ENCODE measurements around the gene PDYN. TPM values are rescaled to one million over a fixed set of nuclear protein-coding genes. Genes with fewer than 3 reads are reported as not detected.

PDYN gene
- polyA plus RNA-seq, 1 experiment: not detected

DNA sequence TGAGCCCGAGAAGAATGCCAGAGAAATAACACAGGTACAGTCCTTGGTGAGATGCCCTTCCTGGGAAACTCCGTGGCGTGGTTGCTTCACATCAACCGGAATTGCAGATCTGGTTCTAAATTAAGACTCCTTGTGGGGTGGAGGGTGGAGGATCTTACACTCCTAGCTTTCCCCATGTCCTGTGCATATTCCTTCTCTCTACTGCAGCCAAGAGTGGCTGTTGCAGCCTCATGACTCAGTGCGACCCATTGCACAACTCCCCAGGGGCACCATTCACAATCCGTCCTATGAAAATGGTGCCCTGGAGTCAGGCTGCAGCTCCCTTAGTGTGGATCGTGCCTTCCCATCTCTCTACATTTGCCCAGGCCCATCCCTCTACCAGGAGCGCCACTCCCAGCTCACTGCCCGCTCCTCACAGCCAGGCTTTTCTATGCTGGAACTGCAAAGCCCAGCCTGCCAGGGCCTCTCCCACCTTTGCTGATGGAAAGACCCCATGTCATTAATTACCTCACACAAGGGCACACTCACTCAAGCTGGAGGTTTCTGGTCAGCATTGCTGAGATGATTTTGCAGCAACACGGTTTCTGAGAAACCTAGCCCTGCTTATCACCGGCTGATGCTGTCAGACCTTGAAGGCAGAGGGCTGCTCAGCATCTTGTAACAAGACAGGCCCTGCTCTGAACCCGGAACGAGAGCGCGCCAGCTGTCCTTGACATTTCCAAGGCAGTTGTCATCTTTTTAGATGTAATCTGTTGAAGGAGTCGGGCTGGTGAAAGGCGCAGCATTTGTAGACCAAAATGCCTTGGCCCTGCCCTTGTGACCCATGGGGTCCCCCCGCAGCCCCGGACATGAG is 58.9 kb downstream of the PDYN start:
- Histone ChIP-seq H3K4me3 (ENCODE audit: low read depth, low read length) (no peak overlapping the region), H3K27me3 (ENCODE audit: control insufficient read depth, insufficient read depth, low read length) (no peaks in the 10 kb centered on the region), H3K9me3 (ENCODE audit: control insufficient read depth, insufficient read depth, low read length) (no peaks in the 10 kb centered on the region), H3K27ac (ENCODE audit: low read depth, low read length) (peak overlapping the region; percentile 25)
- CTCF ChIA-PET: interaction anchor here (0.8 to 1.7 kb wide), 5 partner anchors 30 to 237 kb away, joined by 3 to 7 read pairs (median 4); no protein-coding TSS in a partner anchor
- no peak for DNase-seq (ENCODE audit: low read depth, low spot score)
- TF ChIP-seq CTCF (IDR thresholded peaks at IDR 0.05; ENCODE audit: low read depth, low read length): no peak
- POLR2A ChIA-PET: no interaction called here

DNA sequence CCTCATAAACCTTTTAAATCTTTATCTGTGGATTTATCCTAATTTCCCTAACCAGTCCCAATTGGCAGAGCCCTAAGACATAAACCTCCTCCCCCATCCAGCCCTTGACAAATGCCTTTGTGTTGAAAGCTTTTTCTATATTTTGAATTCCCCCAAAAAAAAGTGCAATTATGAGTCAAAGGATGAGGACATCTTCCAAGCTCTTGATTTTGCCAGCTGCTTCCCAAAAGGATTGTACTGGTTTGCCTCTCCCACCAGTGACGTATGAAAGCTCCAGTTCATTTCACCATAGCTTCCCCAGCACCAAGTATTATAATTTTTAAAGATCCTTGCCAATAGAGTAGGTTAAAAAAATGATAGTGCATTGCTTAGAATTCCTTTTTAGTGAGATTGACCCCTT is 59.7 kb downstream of the PDYN start:
- TF ChIP-seq CTCF (IDR thresholded peaks at IDR 0.05; ENCODE audit: low read depth, low read length): no peak
- Histone ChIP-seq H3K9me3 (ENCODE audit: control insufficient read depth, insufficient read depth, low read length) (no peaks in the 10 kb centered on the region), H3K4me3 (ENCODE audit: low read depth, low read length) (no peak overlapping the region), H3K27me3 (ENCODE audit: control insufficient read depth, insufficient read depth, low read length) (no peaks in the 10 kb centered on the region), H3K27ac (ENCODE audit: low read depth, low read length) (peak overlapping the region; percentile 31)
- CTCF ChIA-PET: interaction anchor here (0.9 to 1.4 kb wide), 2 partner anchors 157 to 238 kb away, joined by 3 to 6 read pairs; no protein-coding TSS in a partner anchor
- POLR2A ChIA-PET: no interaction called here
- DNase-seq (ENCODE audit: low read depth, low spot score): peak; percentile 64

GRCh38 chr20:1933465-1933870 is 60.4 kb downstream of the PDYN start:
- no peak for TF ChIP-seq CTCF (IDR thresholded peaks at IDR 0.05; ENCODE audit: low read depth, low read length)
- no peak overlapping the region for H3K4me3 ChIP-seq (ENCODE audit: low read depth, low read length)
- no peak for DNase-seq (ENCODE audit: low read depth, low spot score)
- no peaks in the 10 kb centered on the region for H3K27me3 ChIP-seq (ENCODE audit: control insufficient read depth, insufficient read depth, low read length)
- H3K9me3 ChIP-seq (ENCODE audit: control insufficient read depth, insufficient read depth, low read length): no peaks in the 10 kb centered on the region
- CTCF ChIA-PET: interaction anchor here (1.4 kb wide), 1 partner anchor 156 kb away, joined by 6 read pairs; no protein-coding TSS in a partner anchor
- POLR2A ChIA-PET: no interaction called here
- H3K27ac ChIP-seq (ENCODE audit: low read depth, low read length): no peak overlapping the region

DNA sequence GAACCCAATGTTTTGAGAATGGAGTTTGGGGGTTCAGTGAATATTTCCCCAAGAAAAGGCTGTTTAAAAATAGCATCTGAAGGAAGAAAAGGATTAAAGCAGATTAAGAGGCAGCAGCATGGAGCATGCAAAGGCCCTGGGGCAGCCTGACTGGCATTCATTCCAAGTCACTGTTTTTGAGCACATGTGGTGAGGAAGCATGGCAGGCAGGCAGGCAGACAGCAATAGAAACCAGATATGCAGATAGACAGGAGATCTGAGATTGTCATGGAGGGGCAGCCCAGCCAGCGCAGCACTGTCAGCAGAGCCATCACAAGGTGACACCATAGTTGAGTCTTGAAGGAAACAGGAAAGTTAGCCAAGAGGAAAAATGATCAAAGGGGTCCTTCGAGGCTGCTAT is 60.9 kb downstream of the PDYN start:
- Histone ChIP-seq H3K9me3 (ENCODE audit: control insufficient read depth, insufficient read depth, low read length) (no peaks in the 10 kb centered on the region), H3K27ac (ENCODE audit: low read depth, low read length) (no peak overlapping the region), H3K27me3 (ENCODE audit: control insufficient read depth, insufficient read depth, low read length) (no peaks in the 10 kb centered on the region), H3K4me3 (ENCODE audit: low read depth, low read length) (no peak overlapping the region)
- POLR2A ChIA-PET: no interaction called here
- DNase-seq (ENCODE audit: low read depth, low spot score): no peak
- TF ChIP-seq CTCF (IDR thresholded peaks at IDR 0.05; ENCODE audit: low read depth, low read length): no peak
- CTCF ChIA-PET: no interaction called here

GRCh38 chr20:1931830-1932229 is 62.0 kb downstream of the PDYN start:
- ChIA-PET POLR2A (no interaction called here), CTCF (interaction anchor here (1.2 kb wide), 1 partner anchor 239 kb away, joined by 6 read pairs; no protein-coding TSS in a partner anchor)
- Histone ChIP-seq H3K27ac (ENCODE audit: low read depth, low read length) (no peak overlapping the region), H3K4me3 (ENCODE audit: low read depth, low read length) (no peak overlapping the region), H3K27me3 (ENCODE audit: control insufficient read depth, insufficient read depth, low read length) (no peaks in the 10 kb centered on the region), H3K9me3 (ENCODE audit: control insufficient read depth, insufficient read depth, low read length) (no peaks in the 10 kb centered on the region)
- DNase-seq (ENCODE audit: low read depth, low spot score): no peak
- no peak for TF ChIP-seq CTCF (IDR thresholded peaks at IDR 0.05; ENCODE audit: low read depth, low read length)
